Body of pancreas (tissue), 4 donors: ENCODE results near the gene PDAP1. TPM values are rescaled to one million over a fixed set of nuclear protein-coding genes. Genes with fewer than 3 reads are reported as not detected.

Experiments
- ATAC-seq: fragments of 150-250 bp; one replicate; pipeline ENCODE4 v1.9.1; 2016
- DNase-seq, 4 donors: peaks; one replicate each; pipeline ENCODE4 v3.0.0-alpha.2; 2019
- H3K27ac ChIP-seq, 4 donors: fragments of 200-600 bp; sonication (generic); 1 replicate in 3 of 4; 2 replicates in 1 of 4; pipeline versions ENCODE4 v1.5.1 to v1.6.1; 2016 to 2019; ENCODE audit warnings: mild to moderate bottlenecking in 1 of 4, mixed read lengths in 1 of 4, moderate library complexity in 1 of 4
- H3K27me3 ChIP-seq, 2 donors: fragments of 200-600 bp; sonication (generic); one replicate each; pipeline ENCODE4 v1.6.0; 2016; ENCODE audit warnings: mild to moderate bottlenecking in 1 of 2
- H3K36me3 ChIP-seq, 2 donors: fragments of 200-600 bp; sonication (generic); replicated peaks in 1 of 2; 2 replicates each; pipeline ENCODE4 v1.5.1; 2016; ENCODE audit warnings: low read depth in 2 of 2; ENCODE audit not compliant: insufficient read depth in 1 of 2
- H3K4me1 ChIP-seq: fragments of 200-600 bp; sonication (generic); one replicate; pipeline ENCODE4 v1.6.0; 2016
- H3K4me3 ChIP-seq, 2 donors: fragments of 200-600 bp; sonication (generic); 1 replicate in 1 of 2; 2 replicates in 1 of 2; pipeline ENCODE4 v1.5.1; 2016 to 2019
- H3K9me3 ChIP-seq, 3 donors: fragments of 200-600 bp; sonication (generic); 1 replicate in 2 of 3; 2 replicates in 1 of 3; pipeline ENCODE4 v1.5.1; 2016
- CTCF ChIP-seq, 7 experiments: fragments of 450-650 bp in 4 of 7; fragments of 200-600 bp in 3 of 7; sonication (generic) in 3 of 7; IDR thresholded peaks; one replicate each; pipeline ENCODE4 v1.5.1; 2016 to 2019; ENCODE audit warnings: antibody characterized with exemption in 7 of 7
- POLR2A ChIP-seq, 3 donors: fragments of 450-650 bp; IDR thresholded peaks; one replicate each; pipeline ENCODE4 v1.6.1; 2016; ENCODE audit warnings: antibody characterized with exemption in 3 of 3, mild to moderate bottlenecking in 2 of 3
- WGBS, 2 donors: methylation state at CpG; one replicate each; pipeline ENCODE4 v1.1.5; 2017; 5-methylcytosine and 5-hydroxymethylcytosine counted together
- intact Hi-C: fragments of 100-400 bp; cut with DNase I; formaldehyde crosslinking; loops from one replicate; pipeline ENCODE4 v1.15.1; 2023
- total RNA-seq, 2 donors: library from RNA; depleted of rRNA; stranded (reverse); fragments of >200 nt; gene quantifications; one replicate each; pipeline ENCODE4 v1.1.0, GENCODE V29; 2016

The PDAP1 gene
- total RNA-seq, 2 donors from 2014 or later: 22.7 to 52.4 TPM

GRCh38 chr7:99429756-99430155 is 21.4 kb upstream of the PDAP1 start:
- DNase-seq (no peak), ATAC-seq (no peak)
- intact Hi-C loops: no loop called here
- Histone ChIP-seq H3K4me1 (no peaks in the 10 kb centered on the region), H3K27me3 (no peaks in the 10 kb centered on the region), H3K4me3 (no peak overlapping the region), H3K36me3 (peaks cover 0 to 12% of the 10 kb centered on the region in 2 donors), H3K27ac (no peak overlapping the region), H3K9me3 (no peaks in the 10 kb centered on the region)
- WGBS, 2 donors: 85% methylated on average over 8 of the region's 8 CpGs; no CpG with 5 or more reads in 1 of the 2 donors
- TF ChIP-seq CTCF (IDR thresholded peaks at IDR 0.05) (no peak), POLR2A (IDR thresholded peaks at IDR 0.05) (no peak)

- Histone ChIP-seq H3K4me1 (no peaks in the 10 kb centered on the region), H3K36me3 (peaks cover 0 to 10% of the 10 kb centered on the region in 2 donors), H3K9me3 (no peaks in the 10 kb centered on the region), H3K27ac (no peak overlapping the region), H3K27me3 (no peaks in the 10 kb centered on the region), H3K4me3 (no peak overlapping the region)
- TF ChIP-seq POLR2A (IDR thresholded peaks at IDR 0.05) (no peak), CTCF (IDR thresholded peaks at IDR 0.05) (no peak)
- intact Hi-C loops: no loop called here
- DNase-seq (no peak), ATAC-seq (no peak)
- 75 to 86% methylated on average over 9 to 10 of the region's 10 CpGs for WGBS, 2 donors
Observed at GRCh38 chr7:99428972-99429566, 20.7 kb upstream of the PDAP1 start.

GRCh38 chr7:99424932-99425730 is 16.7 kb upstream of the PDAP1 start:
- no peak for DNase-seq
- Histone ChIP-seq H3K36me3 (peaks cover 0 to 9% of the 10 kb centered on the region in 2 donors), H3K27me3 (no peaks in the 10 kb centered on the region), H3K4me1 (no peaks in the 10 kb centered on the region), H3K4me3 (no peak overlapping the region), H3K27ac (no peak overlapping the region), H3K9me3 (no peaks in the 10 kb centered on the region)
- intact Hi-C loops: no loop called here
- ATAC-seq: no peak
- no peak for TF ChIP-seq CTCF (IDR thresholded peaks at IDR 0.05)
- TF ChIP-seq POLR2A (IDR thresholded peaks at IDR 0.05): no peak
- 94 to 96% methylated on average over 13 to 20 of the region's 24 CpGs for WGBS, 2 donors

GRCh38 chr7:99422625-99423024 is 14.2 kb upstream of the PDAP1 start:
- Histone ChIP-seq H3K27me3 (no peaks in the 10 kb centered on the region), H3K9me3 (no peaks in the 10 kb centered on the region), H3K36me3 (peaks cover 14 to 29% of the 10 kb centered on the region in 2 donors), H3K27ac (no peak overlapping the region), H3K4me3 (no peak overlapping the region), H3K4me1 (no peaks in the 10 kb centered on the region)
- WGBS, 2 donors: 71 to 78% methylated on average over 5 of the region's 5 CpGs
- ATAC-seq: no peak
- intact Hi-C loops: no loop called here
- no peak for DNase-seq
- TF ChIP-seq POLR2A (IDR thresholded peaks at IDR 0.05): no peak
- no peak for TF ChIP-seq CTCF (IDR thresholded peaks at IDR 0.05)
